MM.1S (cell line): ENCODE measurements around the gene HDAC7.

Experiments used
- DNase-seq: peaks from one replicate; pipeline ENCODE4 v3.0.0-alpha.2; 2015
- H2AFZ ChIP-seq: fragments of 300-600 bp; sonication (generic); 2 replicates; pipeline ENCODE4 v1.6.0; 2016; ENCODE audit warnings: antibody characterized with exemption, low read length
- H3F3A ChIP-seq: fragments of 300-600 bp; sonication (generic); 2 replicates; pipeline ENCODE4 v1.6.1; 2016; ENCODE audit warnings: mild to moderate bottlenecking, antibody characterized with exemption, low read length, moderate library complexity, mixed read lengths; ENCODE audit not compliant: insufficient read depth
- H3K27ac ChIP-seq: fragments of 300-600 bp; sonication (generic); 2 replicates; pipeline ENCODE4 v1.5.1; 2016; ENCODE audit warnings: mild to moderate bottlenecking, low read length
- H3K27me3 ChIP-seq: fragments of 300-600 bp; sonication (generic); replicated peaks from 2 replicates; pipeline ENCODE4 v1.6.0; 2016; ENCODE audit warnings: low read length; ENCODE audit not compliant: insufficient read depth
- H3K36me3 ChIP-seq: fragments of 300-600 bp; sonication (generic); replicated peaks from 2 replicates; pipeline ENCODE4 v1.6.1; 2016; ENCODE audit warnings: mild to moderate bottlenecking, low read length, mixed read lengths; ENCODE audit not compliant: insufficient read depth
- H3K4me1 ChIP-seq: fragments of 300-600 bp; sonication (generic); 2 replicates; pipeline ENCODE4 v1.6.1; 2016; ENCODE audit warnings: low read length, mixed read lengths
- H3K4me2 ChIP-seq: fragments of 300-600 bp; sonication (generic); 2 replicates; pipeline ENCODE4 v1.6.0; 2016; ENCODE audit warnings: low read depth, low read length
- H3K4me3 ChIP-seq: fragments of 300-600 bp; sonication (generic); 2 replicates; pipeline ENCODE4 v1.5.1; 2016; ENCODE audit warnings: low read length, mixed read lengths
- H3K79me2 ChIP-seq: fragments of 300-600 bp; sonication (generic); 2 replicates; pipeline ENCODE4 v1.6.1; 2016; ENCODE audit warnings: mixed run types, low read length, mixed read lengths
- H3K9ac ChIP-seq: fragments of 300-600 bp; sonication (generic); 2 replicates; pipeline ENCODE4 v1.6.1; 2016; ENCODE audit warnings: low read length, mixed read lengths
- H3K9me2 ChIP-seq: fragments of 300-600 bp; sonication (generic); replicated peaks from 2 replicates; pipeline ENCODE4 v1.6.1; 2016; ENCODE audit warnings: mild to moderate bottlenecking, low read length, mixed read lengths; ENCODE audit not compliant: insufficient read depth
- H3K9me3 ChIP-seq: fragments of 300-600 bp; sonication (generic); replicated peaks from 2 replicates; pipeline ENCODE4 v1.6.1; 2016; ENCODE audit warnings: mild to moderate bottlenecking, low read length, mixed read lengths; ENCODE audit not compliant: insufficient read depth
- H4K20me1 ChIP-seq: fragments of 300-600 bp; sonication (generic); 2 replicates; pipeline ENCODE4 v1.6.1; 2016; ENCODE audit warnings: mild to moderate bottlenecking, low read length, moderate library complexity, mixed read lengths; ENCODE audit not compliant: insufficient read depth
- CTCF ChIP-seq: fragments of 300-600 bp; sonication (generic); IDR thresholded peaks from 2 replicates; pipeline ENCODE4 v1.5.1; 2016; ENCODE audit warnings: antibody characterized with exemption, low read length, mixed read lengths
- EZH2 ChIP-seq: fragments of 300-600 bp; sonication (generic); optimal IDR thresholded peaks from 2 replicates; pipeline ENCODE3; 2017; ENCODE audit warnings: low read depth, mild to moderate bottlenecking, antibody characterized with exemption, low read length, mixed read lengths
- EZH2phosphoT487 ChIP-seq: fragments of 300-600 bp; sonication (generic); IDR thresholded peaks from 2 replicates; pipeline ENCODE4 v1.6.1; 2018; ENCODE audit warnings: antibody characterized with exemption, low read length

The HDAC7 gene

GRCh38 chr12:47777151-47777550, 42.6 kb downstream of the HDAC7 start:
- no peaks in the 10 kb centered on the region for H4K20me1 ChIP-seq
- H3K4me1 ChIP-seq: peaks cover 36% of the 10 kb centered on the region
- no peak overlapping the region for H3K9ac ChIP-seq
- H3F3A ChIP-seq: peaks cover 10% of the 10 kb centered on the region; the same call in 1 of the 2 replicates
- H3K79me2 ChIP-seq: peaks cover 33% of the 10 kb centered on the region
- no peak for DNase-seq
- TF ChIP-seq EZH2 (no peak), EZH2phosphoT487 (no peak), CTCF (no peak)
- H2AFZ ChIP-seq: no peak overlapping the region
- no peak overlapping the region for H3K4me2 ChIP-seq
- no peaks in the 10 kb centered on the region for H3K36me3 ChIP-seq
- H3K9me3 ChIP-seq: no peaks in the 10 kb centered on the region
- H3K4me3 ChIP-seq: no peak overlapping the region
- H3K27ac ChIP-seq: no peak overlapping the region
- H3K27me3 ChIP-seq: no peaks in the 10 kb centered on the region
- no peaks in the 10 kb centered on the region for H3K9me2 ChIP-seq

DNA sequence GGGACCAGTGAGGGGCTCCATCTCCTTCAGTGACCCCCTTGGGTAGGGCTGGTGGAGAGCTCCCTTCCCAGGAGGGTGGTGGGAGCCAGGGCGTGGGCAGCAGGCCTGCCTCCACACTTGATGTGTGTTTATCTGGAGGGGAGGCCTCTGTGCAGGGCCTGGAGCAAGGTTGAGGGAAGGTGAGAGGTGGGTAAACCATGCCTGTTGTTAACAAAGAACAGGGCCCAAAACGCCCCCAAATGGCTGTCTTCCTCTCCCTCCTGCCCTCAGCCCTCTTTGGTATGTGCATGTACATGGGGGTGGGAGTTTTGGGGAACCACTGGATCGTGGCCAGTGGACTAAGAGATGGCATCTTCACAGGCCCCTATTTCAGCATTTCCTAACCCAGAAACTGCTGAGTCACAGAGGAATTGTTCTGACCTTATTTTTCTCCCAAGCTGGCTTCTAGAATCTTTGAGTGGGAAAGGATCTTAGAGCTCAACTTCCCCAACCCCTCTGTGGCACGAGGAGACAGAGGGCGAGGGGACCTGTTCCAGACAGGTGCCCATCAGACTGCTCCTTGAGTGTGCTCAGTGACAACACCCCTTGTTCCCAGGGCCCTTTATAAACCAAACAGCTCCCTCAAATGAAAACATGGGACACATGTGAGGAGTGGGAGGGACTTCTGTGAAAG, 43.1 kb downstream of the HDAC7 start:
- Histone ChIP-seq H3K4me1 (peaks cover 36% of the 10 kb centered on the region), H3K4me3 (no peak overlapping the region), H3K4me2 (no peak overlapping the region), H3K9me2 (no peaks in the 10 kb centered on the region), H3K27ac (no peak overlapping the region), H3F3A (peaks cover 9% of the 10 kb centered on the region; the same call in 1 of the 2 replicates), H3K27me3 (no peaks in the 10 kb centered on the region), H2AFZ (no peak overlapping the region), H3K9me3 (no peaks in the 10 kb centered on the region), H3K79me2 (peaks cover 33% of the 10 kb centered on the region), H3K9ac (no peak overlapping the region; the same call in 1 of the 2 replicates), H4K20me1 (no peaks in the 10 kb centered on the region), H3K36me3 (no peaks in the 10 kb centered on the region)
- DNase-seq: no peak
- TF ChIP-seq EZH2 (no peak), CTCF (no peak), EZH2phosphoT487 (no peak)

DNA sequence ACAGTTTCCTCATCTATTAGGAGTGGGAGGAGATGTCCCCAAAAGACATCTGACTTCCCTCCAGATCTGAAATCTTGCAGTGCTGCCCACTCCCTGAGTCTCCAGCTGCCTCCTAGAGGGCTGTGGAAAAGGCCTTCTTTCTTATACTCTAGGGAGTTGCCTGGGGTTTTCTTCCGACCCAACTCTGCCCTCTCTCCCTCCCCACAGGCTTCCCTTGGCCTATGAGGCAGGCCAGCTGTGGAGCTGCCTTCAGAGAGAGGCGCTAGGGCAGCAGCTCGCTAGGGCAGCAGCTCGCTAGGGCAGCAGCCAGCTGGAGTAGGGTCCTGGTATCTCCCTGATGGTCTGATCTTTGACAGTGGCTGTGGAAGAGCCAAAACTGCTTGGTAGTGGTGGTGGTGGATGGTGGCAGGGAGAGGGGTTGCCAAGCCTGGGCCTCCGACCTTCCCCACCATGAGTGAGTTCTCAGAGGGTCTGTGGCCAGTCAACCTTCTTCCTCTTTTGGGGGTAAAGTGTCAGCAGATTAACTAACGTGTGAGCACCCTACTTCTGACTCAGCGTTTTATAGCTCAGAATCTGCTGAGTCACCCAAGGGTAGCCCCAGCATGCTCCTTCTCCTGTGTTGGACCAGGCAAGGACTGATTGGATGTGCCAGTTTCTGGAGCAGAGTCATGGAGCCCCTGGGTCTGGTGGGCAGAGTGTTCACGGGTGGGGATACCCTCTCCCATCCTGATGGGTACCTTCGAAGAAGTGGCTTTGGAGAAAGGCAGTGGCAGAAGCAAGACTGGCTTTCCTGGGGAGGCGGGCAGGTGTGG, 44.4 kb downstream of the HDAC7 start:
- Histone ChIP-seq H2AFZ (no peak overlapping the region), H3K4me3 (no peak overlapping the region), H3K9me3 (no peaks in the 10 kb centered on the region), H3K9ac (no peak overlapping the region), H3K36me3 (no peaks in the 10 kb centered on the region), H3K79me2 (peaks cover 33% of the 10 kb centered on the region), H3K27ac (no peak overlapping the region), H3K4me1 (peaks cover 36% of the 10 kb centered on the region), H3K4me2 (no peak overlapping the region), H3K9me2 (no peaks in the 10 kb centered on the region), H3K27me3 (no peaks in the 10 kb centered on the region), H3F3A (no peaks in the 10 kb centered on the region), H4K20me1 (no peaks in the 10 kb centered on the region)
- DNase-seq: no peak
- no peak for TF ChIP-seq EZH2phosphoT487
- no peak for TF ChIP-seq CTCF
- no peak for TF ChIP-seq EZH2
